SHP77 treated with DMSO at 0.1 percent for 48 hours (cell line): Measurements from ENCODE around the gene FOXA3.
"Not testable (repeated sequence)": the region's sequence is repeated elsewhere in the genome, so short reads cannot be mapped to it uniquely, and the experiment has no call there.

Experiments used
- DNase-seq: peaks from one replicate; lab custom pipeline; 2025; lab: John Stamatoyannopoulos, UW

FOXA3 gene

GRCh38 chr19:45828523-45828922, 35.6 kb upstream of the FOXA3 start:
- no peak for DNase-seq

DNA sequence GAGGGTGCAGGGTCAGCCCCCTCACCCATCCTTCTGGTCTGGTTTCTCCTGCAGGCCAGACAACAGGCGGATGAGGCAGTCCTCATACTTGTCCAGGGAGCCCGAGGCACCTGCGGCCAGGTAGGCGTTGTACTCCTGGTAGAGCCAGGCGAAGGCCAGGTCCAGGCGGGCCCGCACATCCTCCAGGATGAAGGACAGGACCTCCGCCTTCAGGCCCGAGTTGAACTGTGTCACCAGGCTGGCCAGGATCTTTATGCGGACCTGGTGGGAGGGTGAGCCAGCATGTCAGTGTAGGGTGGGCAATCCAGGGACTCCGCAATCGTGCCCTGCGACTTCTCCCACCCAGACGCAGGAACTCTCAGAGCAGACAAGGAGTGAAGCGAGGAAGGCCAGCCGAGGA, 35.2 kb upstream of the FOXA3 start:
- no peak for DNase-seq

- DNase-seq: no peak
Observed at GRCh38 chr19:45834970-45835369, 29.2 kb upstream of the FOXA3 start.

DNA sequence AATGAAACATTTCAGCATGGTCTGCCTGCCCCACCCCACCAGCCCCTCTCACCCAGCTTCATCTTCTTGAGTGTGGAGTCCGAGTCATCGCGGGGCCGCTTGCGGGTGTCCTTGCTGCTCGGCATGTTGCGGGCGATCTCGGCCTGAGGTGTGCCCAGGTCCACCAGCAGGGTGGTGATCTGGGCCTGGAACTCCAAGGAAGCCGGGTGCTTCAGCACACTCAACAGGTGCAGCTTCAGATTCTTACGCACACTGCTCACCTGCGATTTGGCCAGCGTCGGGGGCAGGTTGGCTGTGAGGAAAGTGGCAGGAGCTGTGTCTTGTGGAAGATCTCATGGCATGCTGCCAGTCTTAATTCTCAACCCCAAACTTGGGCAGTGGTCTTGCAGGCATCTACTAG, 21.9 kb upstream of the FOXA3 start:
- no peak for DNase-seq

DNA sequence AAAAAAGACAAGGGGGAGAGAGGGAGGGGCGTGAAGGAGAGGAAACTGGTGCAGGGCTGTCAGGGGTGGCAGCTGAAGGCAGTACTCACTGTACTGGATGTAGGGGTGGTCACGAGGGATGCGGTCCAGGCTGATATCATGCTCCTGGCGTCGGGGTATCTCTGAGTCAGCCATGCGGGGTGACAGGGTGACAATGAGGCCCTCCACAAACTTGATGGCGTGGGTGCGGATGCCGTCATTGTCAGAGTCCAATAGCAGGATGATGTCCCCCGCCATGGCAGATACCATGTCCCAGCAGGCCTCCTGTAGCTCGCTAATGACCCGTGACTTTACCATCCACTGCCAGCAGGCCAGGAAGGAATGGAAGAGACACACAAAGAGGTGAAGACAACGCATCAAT, 16.5 kb upstream of the FOXA3 start:
- no peak for DNase-seq

DNA sequence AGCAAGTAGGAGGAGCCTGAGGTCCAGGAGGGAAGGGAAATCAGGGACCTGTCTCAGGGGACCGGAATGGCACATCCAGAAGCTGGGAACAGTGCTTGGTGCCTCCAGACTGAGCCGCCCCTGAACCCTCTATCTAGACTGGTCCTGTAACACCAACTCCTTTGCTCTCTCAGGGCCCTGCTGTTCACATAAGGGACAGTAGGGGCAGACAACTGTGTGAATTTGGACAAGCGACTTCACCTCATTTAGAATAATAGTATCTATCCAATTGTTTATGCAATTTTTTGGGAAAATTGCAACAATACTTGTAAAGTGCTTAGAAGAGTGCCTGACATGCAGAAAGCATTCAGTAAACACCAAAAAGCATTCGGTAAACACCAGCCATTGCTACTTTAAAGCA, 15.2 kb upstream of the FOXA3 start:
- DNase-seq: no peak

- no peak for DNase-seq
Observed at GRCh38 chr19:45852145-45852750, 11.9 kb upstream of the FOXA3 start.

DNA sequence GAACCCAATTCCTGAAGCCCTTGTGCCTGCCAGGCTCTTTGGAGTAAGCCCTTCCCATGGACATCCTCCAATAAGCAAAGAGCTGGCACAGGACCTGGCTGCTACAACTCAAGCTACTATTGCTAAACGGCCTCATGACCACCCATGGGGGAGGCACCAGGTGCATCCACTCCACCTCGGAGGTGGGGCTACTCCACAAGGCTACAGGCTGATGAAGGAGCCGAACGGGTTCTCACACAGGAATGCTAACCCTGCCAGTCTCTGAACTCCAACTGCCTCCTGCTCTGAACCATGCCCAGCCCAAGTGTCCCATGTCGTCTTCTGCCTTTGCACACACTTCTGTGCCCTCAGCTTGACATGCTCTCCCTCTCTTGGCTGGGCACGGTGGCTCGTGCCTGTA, 11.1 kb upstream of the FOXA3 start:
- DNase-seq: no peak

DNA sequence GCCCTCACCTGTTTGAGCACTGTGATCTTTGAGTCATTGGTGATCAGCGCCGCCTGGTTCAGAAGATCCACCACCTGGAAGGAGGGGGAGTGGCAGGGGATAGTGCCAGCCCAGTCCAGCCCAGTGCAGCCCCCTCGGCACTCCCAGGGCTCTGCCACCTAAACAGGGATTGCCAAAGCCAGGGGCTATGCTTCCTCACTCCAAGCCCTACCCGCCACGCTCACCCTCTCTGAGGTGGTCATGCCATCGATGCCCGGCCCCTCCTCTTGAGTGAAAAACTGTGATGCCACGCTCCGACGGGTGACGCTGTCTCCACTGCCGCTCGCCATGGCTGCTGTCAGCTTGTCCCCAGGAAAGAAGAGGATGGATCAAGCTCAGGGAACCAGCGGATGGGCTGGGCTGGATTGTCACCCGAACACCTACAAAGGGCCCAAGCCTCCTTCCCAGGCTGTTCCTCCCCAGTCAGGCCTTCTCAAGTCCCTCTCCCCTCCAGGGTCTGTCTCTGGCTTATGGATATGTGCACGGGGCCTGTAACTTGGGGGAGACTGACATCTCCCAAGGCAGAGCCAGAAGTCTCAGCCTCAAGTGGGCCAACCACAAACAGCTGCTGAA, 9.9 kb upstream of the FOXA3 start:
- DNase-seq: no peak

- no peak for DNase-seq
Observed at GRCh38 chr19:45860359-45861259, 3.5 kb upstream of the FOXA3 start.

DNA sequence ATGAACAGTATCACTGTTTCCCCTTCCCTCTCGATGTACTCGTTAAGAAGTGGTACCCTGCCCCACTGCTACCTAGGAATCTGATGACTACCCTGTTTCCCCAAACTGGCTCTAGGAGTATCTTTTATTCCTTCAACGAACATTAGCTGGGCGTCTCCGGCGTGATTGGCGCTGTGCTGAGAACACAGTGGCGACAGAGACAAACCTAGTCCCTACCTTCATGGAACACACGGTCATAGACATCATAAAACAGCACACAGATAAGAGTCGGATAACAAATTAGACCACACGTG, 1.9 kb upstream of the FOXA3 start:
- DNase-seq: no peak

GRCh38 chr19:45862564-45863334, 1.4 kb upstream of the FOXA3 start, which contains the start of gene SYMPK:
SYMPK (minus strand) TSS chr19:45863147; CDS start chr19:45854495, 8,652 bp downstream.
- peak; percentile 93 for DNase-seq

DNA sequence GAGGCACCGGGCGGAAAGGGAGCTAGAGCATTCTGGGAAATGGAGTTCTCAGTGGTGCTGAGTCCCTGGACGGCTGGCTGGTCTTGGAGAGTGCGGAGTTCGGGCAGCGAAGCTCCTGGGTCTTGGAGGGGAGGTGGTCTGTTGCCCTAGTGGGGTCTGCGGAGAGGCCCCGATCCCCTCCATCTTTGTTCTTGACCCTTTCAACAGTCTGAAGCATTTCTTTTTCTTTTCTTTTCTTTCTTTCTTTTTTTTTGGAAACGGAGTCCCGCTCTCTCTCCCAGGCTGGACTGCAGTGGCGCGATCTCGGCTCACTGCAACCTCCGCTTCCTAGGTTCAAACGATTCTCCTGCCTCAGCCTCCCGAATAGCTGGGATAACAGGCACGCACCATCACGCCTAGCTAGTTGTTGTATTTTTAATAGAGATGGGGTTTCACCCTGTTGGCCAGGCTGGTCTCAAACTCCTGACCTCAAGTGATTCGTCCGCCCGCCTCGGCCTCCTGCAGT, 739 bp upstream of the FOXA3 start:
- DNase-seq: no peak

DNA sequence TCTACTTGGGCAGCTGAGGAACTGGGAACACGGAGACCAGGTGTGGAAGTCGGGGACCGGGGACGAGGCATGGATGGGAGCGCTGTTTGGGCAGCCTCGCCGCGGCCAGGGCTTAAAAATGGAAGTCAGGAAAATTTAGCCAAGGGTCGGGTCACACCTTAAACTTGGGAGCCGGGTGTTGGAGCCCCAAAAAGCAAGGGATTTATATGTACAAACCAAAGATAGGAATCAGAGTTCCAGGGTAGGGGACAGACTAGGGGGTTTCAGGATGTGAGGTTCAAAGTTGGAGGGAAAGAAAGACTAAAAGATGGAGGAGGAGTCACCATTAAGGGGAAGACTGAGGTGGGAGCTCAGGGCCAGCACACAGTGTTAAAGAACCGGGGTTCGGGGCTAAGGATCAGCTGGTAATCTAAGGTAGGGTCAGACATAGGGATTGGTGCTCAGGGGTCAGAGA, 530 bp downstream of the FOXA3 start:
- no peak for DNase-seq

DNA sequence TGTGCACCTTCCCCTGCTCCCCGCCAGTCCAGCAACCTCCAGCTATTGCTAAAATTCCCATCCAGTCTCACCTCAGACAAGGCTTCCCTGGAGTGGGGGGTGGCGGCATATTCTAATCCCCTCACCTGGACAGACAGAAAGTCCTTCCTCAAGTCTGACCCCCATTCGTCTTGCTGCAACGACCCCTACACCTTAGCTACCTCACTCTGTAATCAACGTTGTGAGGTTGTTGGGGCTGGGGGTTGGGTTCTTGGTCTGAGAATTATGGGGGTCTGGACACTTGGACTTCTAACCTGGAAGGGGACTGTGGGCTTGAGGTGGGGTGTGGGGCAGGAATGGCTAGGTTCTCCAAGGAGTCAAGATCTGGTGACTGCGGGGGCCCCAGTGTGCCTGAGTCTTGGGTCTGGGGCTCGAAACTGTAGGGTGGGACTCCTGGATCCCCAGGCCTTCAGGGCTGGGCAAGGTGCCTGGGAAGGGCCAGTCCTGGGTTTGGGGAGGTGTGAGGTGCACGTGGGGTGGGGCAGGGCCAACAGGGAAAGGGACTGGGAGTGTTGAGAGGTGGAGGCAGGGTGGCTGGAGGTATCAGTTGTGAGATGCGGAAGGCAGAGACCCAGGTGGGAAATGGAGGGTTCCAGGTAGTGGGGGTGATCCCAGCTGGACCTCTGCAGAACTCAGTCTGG, 1.3 kb downstream of the FOXA3 start:
- DNase-seq: no peak

- no peak for DNase-seq
Observed at GRCh38 chr19:45866400-45867176, 2.5 kb downstream of the FOXA3 start.

DNA sequence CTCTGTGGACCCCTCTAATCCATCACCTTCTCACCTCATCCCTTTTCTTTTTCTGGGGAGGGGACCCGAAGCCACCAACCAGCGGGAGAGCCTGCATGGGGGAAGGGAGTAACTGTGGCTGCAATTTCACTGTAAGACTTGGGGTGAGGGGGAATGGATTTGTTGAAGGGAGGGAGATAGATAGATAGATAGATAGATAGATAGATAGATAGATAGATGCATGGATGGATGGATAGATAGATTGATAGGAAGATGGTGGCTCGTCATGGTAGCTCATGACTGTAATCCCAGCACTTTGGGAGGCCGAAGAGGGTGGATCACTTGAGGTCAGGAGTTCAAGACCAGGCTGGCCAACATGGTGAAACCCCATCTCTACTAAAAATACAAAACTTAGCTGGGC, 3.1 kb downstream of the FOXA3 start:
- not testable (repeated sequence) for DNase-seq

DNA sequence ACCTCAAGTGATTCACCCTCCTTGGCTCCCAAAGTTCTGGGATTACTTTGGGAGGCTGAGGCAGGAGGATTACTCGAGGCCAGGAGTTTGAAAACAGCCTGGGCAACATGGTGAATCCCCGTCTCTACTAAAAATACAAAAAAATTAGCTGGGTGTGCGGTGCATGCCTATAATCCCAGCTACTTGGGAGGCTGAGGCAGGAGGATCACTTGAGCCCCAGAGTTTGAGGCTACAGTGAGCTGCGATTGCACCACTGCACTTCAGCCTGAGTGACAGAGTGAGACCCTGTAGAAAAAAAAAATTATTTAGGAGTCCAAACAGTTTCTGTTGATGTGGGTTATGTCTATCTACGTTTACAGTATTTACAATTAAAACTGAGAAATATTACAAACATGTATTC, 6.7 kb downstream of the FOXA3 start:
- no peak for DNase-seq

- no peak for DNase-seq
Observed at GRCh38 chr19:45872095-45872919, 8.2 kb downstream of the FOXA3 start.

DNA sequence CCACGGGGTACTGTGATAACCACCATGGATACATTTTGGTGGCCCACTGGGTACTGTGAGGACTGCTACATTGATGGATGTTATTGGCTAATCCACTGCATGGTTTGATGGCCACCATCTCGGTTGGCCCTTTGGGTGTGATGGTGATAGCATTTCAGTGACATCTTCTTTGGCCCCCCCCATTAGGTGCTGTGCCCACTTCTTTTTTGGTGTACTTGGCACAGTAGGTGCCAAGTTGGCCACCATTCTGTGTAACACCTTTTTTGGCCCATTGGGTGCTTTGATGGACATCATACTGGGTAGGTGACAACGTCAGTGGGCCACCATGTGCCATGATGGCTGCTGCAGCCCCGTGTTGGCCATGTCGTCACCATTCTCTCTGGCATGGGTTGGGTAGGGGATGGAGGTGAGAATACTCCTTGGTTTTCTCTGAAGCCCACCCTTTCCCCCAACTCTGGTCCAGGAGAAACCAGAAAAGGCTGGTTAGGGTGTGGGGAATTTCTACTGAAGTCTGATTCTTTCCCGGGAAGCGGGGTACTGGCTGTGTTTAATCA, 9.2 kb downstream of the FOXA3 start:
- no peak for DNase-seq
